T-helper 22 cell (primary cell): Measurements from ENCODE around the gene DNMT3B.

Experiments
- DNase-seq: peaks from one replicate; pipeline ENCODE4 v3.0.0-alpha.2; 2020; ENCODE audit warnings: low read depth

Gene DNMT3B

GRCh38 chr20:32823737-32824588, 61.8 kb downstream of the DNMT3B start:
- DNase-seq: no peak

- no peak for DNase-seq
Measured at GRCh38 chr20:32828029-32828680, 66.0 kb downstream of the DNMT3B start.

DNA sequence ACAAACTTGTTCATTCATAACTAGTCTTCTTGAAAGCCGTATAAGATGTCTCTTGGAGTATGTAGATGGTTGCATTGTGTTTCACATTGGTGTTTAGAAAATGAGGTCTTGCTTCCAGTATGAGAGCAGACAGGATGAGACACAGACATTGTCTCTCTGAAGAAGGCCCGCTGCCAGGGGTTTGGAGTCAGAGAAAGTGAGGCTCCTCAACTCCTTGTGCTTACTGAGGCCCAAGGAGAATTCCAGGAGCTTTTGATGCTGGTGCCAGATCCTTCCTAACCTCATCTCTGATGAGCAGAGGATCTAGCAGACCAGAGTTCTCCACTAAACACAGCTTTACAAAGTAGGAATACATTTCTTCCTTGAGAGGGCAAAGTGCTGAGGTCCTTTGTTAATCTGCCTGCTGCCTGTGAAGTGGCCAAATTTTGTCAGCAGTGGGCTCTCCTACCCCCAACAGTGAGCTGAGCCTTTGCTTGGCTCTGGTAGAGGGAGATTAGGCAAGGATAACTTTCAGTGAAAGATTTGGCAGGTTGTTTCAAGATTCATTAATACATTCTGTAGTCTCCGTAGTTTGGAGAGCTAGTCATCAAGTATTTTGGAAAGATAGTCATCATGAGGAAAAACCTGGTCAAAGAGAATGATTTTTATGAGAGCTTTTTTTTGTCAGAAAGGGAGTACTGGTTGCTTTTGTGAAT, 67.3 kb downstream of the DNMT3B start:
- DNase-seq: no peak

- DNase-seq: no peak
Measured at GRCh38 chr20:32830437-32830836, 68.3 kb downstream of the DNMT3B start.

DNA sequence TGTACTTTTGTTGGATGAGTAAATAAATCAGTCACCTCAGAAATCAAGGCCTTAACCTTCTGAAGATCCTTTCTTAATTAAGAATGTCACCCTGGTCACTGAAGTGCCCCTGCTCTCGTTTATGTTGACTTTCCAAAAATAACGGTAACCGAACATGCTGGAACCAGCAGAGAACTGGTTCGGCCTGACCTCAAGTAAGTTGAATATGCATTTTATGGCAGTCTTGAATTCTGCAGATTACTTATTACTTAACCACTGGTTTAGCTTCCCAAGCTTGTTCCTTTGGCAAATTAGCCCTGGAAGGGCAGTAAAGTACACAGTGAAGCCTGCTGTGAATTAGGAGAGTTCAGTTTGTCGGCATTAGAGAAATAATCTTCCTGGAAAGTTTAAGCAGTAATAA, 69.8 kb downstream of the DNMT3B start:
- no peak for DNase-seq

- DNase-seq: no peak
Measured at GRCh38 chr20:32832664-32833063, 70.5 kb downstream of the DNMT3B start.

DNA sequence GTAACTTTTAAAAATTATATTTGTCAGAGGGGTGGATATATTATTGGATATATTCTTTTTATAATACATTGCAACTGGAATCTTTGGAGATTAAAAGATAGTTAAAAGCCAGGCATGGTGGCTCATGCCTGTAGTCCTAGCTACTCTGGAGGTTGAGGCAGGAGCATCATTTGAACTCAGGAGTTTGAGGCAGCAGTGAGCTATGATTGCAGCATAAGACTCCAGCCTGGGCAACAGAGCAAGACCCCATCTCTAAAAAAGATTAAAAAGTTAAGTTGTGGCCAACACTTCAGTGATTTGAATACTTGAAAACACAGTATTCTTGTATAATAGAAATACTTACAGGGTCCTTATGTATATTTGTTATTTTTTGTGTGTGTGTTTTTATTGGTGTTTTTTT, 72.8 kb downstream of the DNMT3B start:
- no peak for DNase-seq

- no peak for DNase-seq
Measured at GRCh38 chr20:32837157-32837556, 75.0 kb downstream of the DNMT3B start.

- no peak for DNase-seq
Measured at GRCh38 chr20:32839227-32839981, 77.2 kb downstream of the DNMT3B start.

DNA sequence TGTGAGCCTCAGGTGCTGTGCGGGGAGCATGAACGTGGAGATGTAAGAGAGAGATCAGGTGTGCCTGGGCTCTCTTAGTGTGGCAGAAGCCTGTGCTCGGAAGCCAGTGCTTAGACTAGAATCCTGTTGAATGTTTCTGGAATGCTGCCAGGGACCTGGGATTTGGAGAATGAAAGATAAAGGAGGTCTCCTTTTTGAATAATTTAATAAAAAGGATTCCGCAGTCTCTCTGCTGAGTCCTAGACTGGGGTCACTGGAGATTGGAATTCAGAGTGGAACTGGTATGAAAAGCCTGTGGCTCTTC, 77.7 kb downstream of the DNMT3B start:
- DNase-seq: no peak

DNA sequence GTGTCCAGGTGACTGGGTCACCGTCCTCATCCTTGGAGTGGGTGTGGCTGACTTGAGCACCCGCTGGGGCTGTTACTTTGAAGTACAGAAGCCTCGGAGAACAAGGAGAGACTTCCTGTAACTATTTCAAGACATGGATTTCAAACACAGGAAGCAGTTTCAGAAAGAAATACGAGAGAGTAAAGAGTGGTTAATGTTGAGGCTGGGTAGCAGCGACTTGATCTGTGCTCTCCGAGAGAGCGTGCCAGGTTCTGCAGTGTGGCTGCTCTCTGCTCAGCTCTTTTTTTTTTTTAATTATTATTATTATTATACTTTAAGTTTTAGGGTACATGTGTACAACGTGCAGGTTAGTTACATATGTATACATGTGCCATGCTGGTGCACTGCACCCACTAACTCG, 79.0 kb downstream of the DNMT3B start:
- no peak for DNase-seq

DNA sequence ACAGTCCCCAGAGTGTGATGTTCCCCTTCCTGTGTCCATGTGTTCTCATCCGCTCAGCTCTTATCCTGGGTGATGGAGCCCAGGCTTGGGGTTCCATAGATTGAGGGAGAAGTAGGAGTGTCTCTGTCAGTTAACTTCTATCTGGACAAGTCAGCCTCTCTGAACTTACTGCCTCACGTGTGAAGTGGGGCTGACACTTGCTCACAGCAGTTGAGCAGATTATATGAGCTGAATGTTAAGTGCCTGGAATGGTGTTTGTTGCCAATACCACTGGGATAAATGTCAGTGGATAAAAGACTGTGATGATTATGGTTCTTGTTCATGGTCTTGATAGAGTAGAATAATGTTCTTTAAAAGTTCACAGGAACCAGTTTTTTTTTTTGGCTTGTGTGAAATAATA, 79.4 kb downstream of the DNMT3B start:
- no peak for DNase-seq

- no peak for DNase-seq
Measured at GRCh38 chr20:32842688-32843524, 80.7 kb downstream of the DNMT3B start.

GRCh38 chr20:32845786-32846185, 83.6 kb downstream of the DNMT3B start:
- no peak for DNase-seq

DNA sequence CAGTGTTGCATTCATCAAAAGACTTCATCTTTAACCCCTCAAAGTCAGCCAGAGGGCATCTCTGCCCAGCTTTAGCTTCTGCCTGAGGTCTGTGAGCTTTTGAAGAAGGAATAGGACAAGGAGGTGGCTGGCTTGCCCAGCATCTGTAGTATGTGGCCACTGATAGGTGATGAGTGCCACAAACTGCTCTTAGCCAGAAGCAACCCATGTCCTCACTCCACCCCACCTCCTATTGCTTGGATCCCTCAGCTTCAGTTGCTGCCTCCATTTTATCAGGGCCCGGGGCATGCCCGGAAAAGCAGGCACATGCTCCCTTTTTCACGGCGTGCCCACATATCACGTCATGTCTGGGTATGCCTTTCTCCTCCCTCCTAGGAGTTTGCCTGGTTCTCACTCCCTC, 84.7 kb downstream of the DNMT3B start:
- no peak for DNase-seq

- DNase-seq: no peak
Measured at GRCh38 chr20:32847964-32848363, 85.8 kb downstream of the DNMT3B start.

- no peak for DNase-seq
Measured at GRCh38 chr20:32848846-32849245, 86.7 kb downstream of the DNMT3B start.

GRCh38 chr20:32849577-32849976, 87.4 kb downstream of the DNMT3B start:
- DNase-seq: no peak

DNA sequence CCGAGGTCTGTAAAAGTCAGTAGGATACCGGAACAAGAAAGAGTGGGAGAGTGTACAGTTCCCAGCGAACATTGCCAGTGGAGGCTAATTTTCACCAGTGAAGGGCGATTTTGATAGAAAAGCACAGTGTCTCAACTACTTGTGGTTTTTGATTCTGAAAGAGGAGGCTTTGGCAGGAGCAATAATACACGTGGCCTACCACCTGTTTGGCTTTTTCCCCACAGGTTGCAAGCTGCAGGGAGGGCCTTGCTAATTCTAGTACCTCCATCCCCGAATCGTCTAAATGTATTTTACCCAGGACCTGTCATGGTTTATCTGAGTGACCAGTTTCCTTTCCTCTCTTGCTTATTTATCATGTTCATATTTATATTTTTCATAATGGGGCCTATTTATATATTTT, 93.2 kb downstream of the DNMT3B start:
- DNase-seq: no peak

DNA sequence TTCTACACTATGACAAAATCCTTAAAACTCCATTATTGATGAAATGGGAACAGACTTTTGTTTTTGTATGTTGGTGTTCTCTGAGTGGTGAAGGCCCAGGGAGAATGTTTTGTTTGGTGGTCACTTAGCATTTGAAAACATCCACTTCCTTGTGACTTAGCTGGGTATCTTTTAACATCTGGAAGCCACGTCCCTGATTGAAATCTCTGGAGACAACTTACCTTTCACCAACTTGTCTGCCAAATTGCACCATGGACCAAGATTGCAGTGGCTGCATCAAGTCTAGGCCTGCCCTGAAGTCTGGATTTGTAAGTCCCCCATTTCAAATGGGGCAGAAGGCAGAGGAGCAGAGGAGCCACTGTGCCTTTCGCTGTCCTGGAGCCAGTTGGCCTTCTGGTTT, 96.0 kb downstream of the DNMT3B start:
- DNase-seq: no peak
